H1 (cell line): ENCODE data around the gene TRIM68. TPM values are rescaled to one million over a fixed set of nuclear protein-coding genes. Genes with fewer than 3 reads are reported as not detected.

Experiments used
- CTCF ChIA-PET: fragments of 300-600 bp; sonication (Branson Sonifier 250); formaldehyde crosslinking; loops from one replicate; lab custom pipeline; 2021; ENCODE audit not compliant: partially characterized antibody; lab: Charles Lee
- POLR2A ChIA-PET: fragments of 300-600 bp; sonication (Branson Sonifier 250); formaldehyde crosslinking; loops from one replicate; lab custom pipeline; 2021; ENCODE audit warnings: inconsistent platforms; ENCODE audit not compliant: partially characterized antibody; lab: Charles Lee
- DNase-seq, 2 experiments: peaks; one replicate each; pipeline versions ENCODE4 v3.0.0 to v3.0.0-alpha.2; 2010 to 2022; ENCODE audit warnings: low spot score in 2 of 2, low read depth in 1 of 2, mixed read lengths in 1 of 2
- FAIRE-seq: peaks from 2 replicates; lab custom pipeline; 2011; peaks lifted over from hg19 to GRCh38; lab: Jason Lieb, UNC
- H2AFZ ChIP-seq: 2 replicates; pipeline ENCODE4 v1.8.1; 2012; ENCODE audit warnings: low read length, inconsistent platforms
- H2AK5ac ChIP-seq: 2 replicates; pipeline ENCODE4 v1.6.1; 2013; ENCODE audit warnings: low read depth, low read length
- H2BK120ac ChIP-seq: replicated peaks from 2 replicates; pipeline ENCODE3; 2013; ENCODE audit warnings: low read depth, low read length, inconsistent platforms
- H2BK12ac ChIP-seq: 2 replicates; pipeline ENCODE4 v1.6.1; 2013; ENCODE audit warnings: low read depth, low read length
- H2BK15ac ChIP-seq: 2 replicates; pipeline ENCODE4 v1.6.1; 2013; ENCODE audit warnings: low read length
- H2BK20ac ChIP-seq: 2 replicates; pipeline ENCODE4 v1.6.1; 2013; ENCODE audit warnings: low read length
- H2BK5ac ChIP-seq: 2 replicates; pipeline ENCODE4 v1.6.1; 2013; ENCODE audit warnings: low read depth, low read length
- H3K14ac ChIP-seq: 2 replicates; pipeline ENCODE4 v1.6.1; 2013; ENCODE audit warnings: inconsistent platforms; ENCODE audit not compliant: insufficient read length
- H3K18ac ChIP-seq: 2 replicates; pipeline ENCODE4 v1.6.1; 2013; ENCODE audit warnings: low read length; ENCODE audit errors: extremely low read depth
- H3K23ac ChIP-seq: 2 replicates; pipeline ENCODE4 v1.6.1; 2013; ENCODE audit warnings: inconsistent platforms; ENCODE audit not compliant: insufficient read length
- H3K23me2 ChIP-seq: 2 replicates; pipeline ENCODE4 v1.6.1; 2013; ENCODE audit warnings: low read depth, low read length
- H3K27ac ChIP-seq: 2 replicates; pipeline ENCODE4 v1.6.1; 2011; ENCODE audit warnings: low read depth, low read length, inconsistent platforms
- H3K27me3 ChIP-seq, 4 experiments: replicated peaks in 1 of 4; 1 replicate in 1 of 4; 2 replicates in 3 of 4; pipeline versions ENCODE4 v1.6.1 to v1.8.1; 2011 to 2013; ENCODE audit warnings: low read length in 3 of 4, mild to moderate bottlenecking in 3 of 4, inconsistent platforms in 2 of 4, mixed read lengths in 2 of 4, moderate library complexity in 1 of 4; ENCODE audit not compliant: control insufficient read depth in 3 of 4, insufficient read depth in 3 of 4; ENCODE audit errors: extremely low read depth in 1 of 4
- H3K36me3 ChIP-seq, 4 experiments: 2 replicates each; pipeline versions ENCODE4 v1.6.1 to v1.8.1; 2011 to 2013; ENCODE audit warnings: mild to moderate bottlenecking in 4 of 4, low read length in 3 of 4, moderate library complexity in 2 of 4, control low read depth in 1 of 4, inconsistent platforms in 1 of 4; ENCODE audit not compliant: insufficient read depth in 4 of 4, control insufficient read depth in 2 of 4
- H3K4ac ChIP-seq: replicated peaks from 2 replicates; pipeline ENCODE3; 2013; ENCODE audit warnings: low read length, low read depth, mixed read lengths, inconsistent platforms; ENCODE audit not compliant: insufficient read length
- H3K4me1 ChIP-seq, 4 experiments: replicated peaks in 1 of 4; 1 replicate in 1 of 4; 2 replicates in 3 of 4; pipeline versions ENCODE4 v1.6.1 to v1.8.1; 2011 to 2013; ENCODE audit warnings: low read length in 3 of 4, inconsistent platforms in 2 of 4, mixed read lengths in 1 of 4; ENCODE audit not compliant: insufficient read depth in 4 of 4, control insufficient read depth in 3 of 4
- H3K4me2 ChIP-seq, 2 experiments: 2 replicates each; pipeline versions ENCODE4 v1.6.1 to v1.8.1; 2011 to 2013; ENCODE audit warnings: low read depth in 2 of 2, low read length in 2 of 2, control low read depth in 1 of 2, inconsistent platforms in 1 of 2, mild to moderate bottlenecking in 1 of 2; ENCODE audit not compliant: insufficient read depth in 1 of 2
- H3K4me3 ChIP-seq, 4 experiments: fragments of 200-600, 300-600 bp in 1 of 4; sonication (generic), shearing (Covaris generic), sonication (Bioruptor Twin) in 1 of 4; 2 replicates each; pipeline versions ENCODE4 v1.5.1 to v1.8.1; 2011 to 2016; ENCODE audit warnings: low read length in 4 of 4, low read depth in 3 of 4, control low read depth in 2 of 4, inconsistent platforms in 2 of 4, mild to moderate bottlenecking in 2 of 4, mixed read lengths in 1 of 4, moderate library complexity in 1 of 4; ENCODE audit not compliant: insufficient read depth in 2 of 4; ENCODE audit errors: extremely low read depth in 1 of 4
- H3K56ac ChIP-seq: replicated peaks from 2 replicates; pipeline ENCODE3; 2013; ENCODE audit warnings: low read depth, mild to moderate bottlenecking, mixed read lengths, low read length, inconsistent platforms; ENCODE audit not compliant: insufficient read length
- H3K79me1 ChIP-seq: 2 replicates; pipeline ENCODE4 v1.6.1; 2013; ENCODE audit warnings: low read depth, low read length, control low read depth
- H3K79me2 ChIP-seq, 2 experiments: 2 replicates each; pipeline versions ENCODE4 v1.6.1 to v1.8.1; 2012 to 2013; ENCODE audit warnings: low read length in 2 of 2, mild to moderate bottlenecking in 2 of 2, inconsistent platforms in 1 of 2; ENCODE audit not compliant: insufficient read depth in 2 of 2, control insufficient read depth in 1 of 2
- H3K9ac ChIP-seq, 4 experiments: replicated peaks in 1 of 4; 1 replicate in 1 of 4; 2 replicates in 3 of 4; pipeline versions ENCODE4 v1.6.1 to v1.8.1; 2011 to 2013; ENCODE audit warnings: low read depth in 3 of 4, low read length in 3 of 4, control low read depth in 2 of 4, mild to moderate bottlenecking in 2 of 4, moderate library complexity in 2 of 4, inconsistent platforms in 1 of 4; ENCODE audit errors: extremely low read depth in 1 of 4
- H3K9me3 ChIP-seq, 2 experiments: 2 replicates each; pipeline versions ENCODE4 v1.6.1 to v1.8.1; 2012 to 2013; ENCODE audit warnings: mild to moderate bottlenecking in 2 of 2, moderate library complexity in 2 of 2, control low read depth in 1 of 2, inconsistent platforms in 1 of 2, low read depth in 1 of 2, low read length in 1 of 2, mixed read lengths in 1 of 2; ENCODE audit not compliant: insufficient read depth in 2 of 2
- H4K20me1 ChIP-seq, 2 experiments: replicated peaks in 1 of 2; 2 replicates each; pipeline versions ENCODE3 to v1.8.1; 2011 to 2013; ENCODE audit warnings: inconsistent platforms in 2 of 2, low read length in 2 of 2, mild to moderate bottlenecking in 1 of 2; ENCODE audit not compliant: insufficient read depth in 2 of 2, control insufficient read depth in 1 of 2
- H4K5ac ChIP-seq: 2 replicates; pipeline ENCODE4 v1.6.1; 2013; ENCODE audit warnings: low read length, low read depth, mixed read lengths, inconsistent platforms; ENCODE audit not compliant: insufficient read length
- H4K8ac ChIP-seq: 2 replicates; pipeline ENCODE4 v1.8.0; 2013; ENCODE audit warnings: mild to moderate bottlenecking, moderate library complexity, low read length, inconsistent platforms; ENCODE audit not compliant: insufficient read depth; ENCODE audit errors: extremely low read depth
- H4K91ac ChIP-seq: replicated peaks from 2 replicates; pipeline ENCODE3; 2013; ENCODE audit warnings: low read length, mixed read lengths, inconsistent platforms; ENCODE audit not compliant: insufficient read length
- CTBP2 ChIP-seq: IDR thresholded peaks from 2 replicates; pipeline ENCODE4 v1.7.0; 2011; ENCODE audit warnings: borderline replicate concordance, mild to moderate bottlenecking, moderate library complexity, mixed read lengths, low read length; ENCODE audit not compliant: insufficient read depth, insufficient read length
- EZH2 ChIP-seq: fragments of 200-600 bp; sonication (generic); IDR thresholded peaks from 2 replicates; pipeline ENCODE4 v1.7.1; 2012; ENCODE audit warnings: low read depth, mild to moderate bottlenecking, moderate library complexity, low read length, inconsistent platforms; ENCODE audit not compliant: severe bottlenecking
- JUND ChIP-seq: IDR thresholded peaks from 2 replicates; pipeline ENCODE4 v1.6.1; 2011; ENCODE audit warnings: mild to moderate bottlenecking, improper control_type of control experiment, low read length
- SIX5 ChIP-seq: IDR thresholded peaks from 2 replicates; pipeline ENCODE4 v1.6.1; 2011; ENCODE audit warnings: mild to moderate bottlenecking, low read depth, low read length
- SRF ChIP-seq: IDR thresholded peaks from 2 replicates; pipeline ENCODE4 v1.6.1; 2011; ENCODE audit warnings: mild to moderate bottlenecking, low read depth, low read length, moderate library complexity
- TEAD4 ChIP-seq: IDR thresholded peaks from 2 replicates; pipeline ENCODE4 v1.6.1; 2012; ENCODE audit warnings: low read depth, low read length, inconsistent platforms, mixed read lengths
- ZNF274 ChIP-seq: IDR thresholded peaks from 2 replicates; pipeline ENCODE4 v1.7.0; 2012; ENCODE audit warnings: low read length, borderline replicate concordance; ENCODE audit errors: extremely low read depth
- WGBS, 2 experiments: shearing (Covaris generic) in 1 of 2; methylation state at CpG; one replicate each; pipeline versions ENCODE4 v1.1.6 to v1.1.7; 2013 to 2015; ENCODE audit warnings: low lambda C conversion rate in 2 of 2, mixed read lengths in 2 of 2, inconsistent platforms in 1 of 2, low coverage in 1 of 2, missing lambda C conversion rate in 1 of 2; ENCODE audit not compliant: insufficient replicate concordance in 2 of 2, insufficient coverage in 1 of 2, insufficient read length in 1 of 2; ENCODE audit errors: extremely low coverage in 1 of 2, missing lambda C conversion rate in 1 of 2; 5-methylcytosine and 5-hydroxymethylcytosine counted together
- polyA plus RNA-seq, 7 experiments: library from polyadenylated mRNA; depleted of rRNA in 3 of 7; stranded (reverse) in 5 of 7; unstranded in 2 of 7; fragments of >200 nt in 5 of 7; fragments of 200-250 nt in 2 of 7; gene quantifications; 1 replicate in 5 of 7; 2 replicates in 1 of 7; 4 replicates in 1 of 7; pipeline versions ENCODE4 v1.2.1 to v1.2.3, GENCODE V29; 2011 to 2013; ENCODE audit warnings: missing spikeins in 2 of 7, mixed read lengths in 2 of 7
- total RNA-seq: library from RNA; stranded (reverse); fragmentation: NEBNext Ultra II Directional; extraction: Animal tissue kit (Norgen Biotek cat#: 25700); gene quantifications from 2 replicates; pipeline ENCODE4 v1.2.1, GENCODE V29; 2021
- TF ChIP-seq, protein P1 (sequence below), 3 experiments: IDR thresholded peaks; 1 replicate in 2 of 3; 2 replicates in 1 of 3; pipeline versions ENCODE4 v1.5.1 to v1.6.1; 2011; ENCODE audit warnings: low read length in 3 of 3, mild to moderate bottlenecking in 3 of 3, inconsistent platforms in 2 of 3, low read depth in 1 of 3, moderate library complexity in 1 of 3; ENCODE audit not compliant: insufficient read depth in 1 of 3; ENCODE audit errors: control extremely low read depth in 1 of 3

The TRIM68 gene
- total and polyA plus RNA-seq, 2 of the 8 experiments (the other 6 are each of a cell fraction or from before 2014, with no cell fraction given) = 3.4 to 5.7 TPM

DNA sequence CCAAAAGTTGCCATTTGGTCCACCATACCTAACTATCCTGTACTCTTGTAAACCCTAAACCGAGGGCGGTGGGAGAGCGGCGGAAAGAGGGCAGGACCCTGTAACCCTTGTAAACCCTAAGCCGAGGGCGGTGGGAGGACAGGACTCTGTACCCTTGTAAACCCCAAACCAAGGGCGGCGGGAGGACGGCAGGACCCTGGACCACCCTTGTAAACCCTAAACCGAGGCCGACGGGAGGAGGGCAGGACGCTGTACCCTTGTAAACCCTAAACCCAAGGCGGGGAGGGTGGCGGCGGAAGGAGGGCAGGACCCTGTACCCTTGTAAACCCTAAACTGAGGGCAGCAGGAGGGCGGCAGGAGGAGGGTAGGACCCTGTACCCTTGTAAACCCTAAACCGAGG lies 39.0 kb downstream of the TRIM68 start:
- Histone ChIP-seq H2BK12ac (no peak overlapping the region), H3K14ac (no peak overlapping the region), H3K56ac (no peak overlapping the region), H2BK120ac (no peak overlapping the region), H2AFZ (no peak overlapping the region), H3K23ac (no peak overlapping the region), H3K27me3 (no peaks in the 10 kb centered on the region), H2BK20ac (no peak overlapping the region), H3K4me1 (peaks cover 0 to 4% (median 1%) of the 10 kb centered on the region in 4 experiments; a peak in 4 of 7 replicates), H4K91ac (no peak overlapping the region), H3K36me3 (no peaks in the 10 kb centered on the region), H3K79me1 (no peaks in the 10 kb centered on the region), H3K4me3 (no peak overlapping the region), H3K79me2 (no peaks in the 10 kb centered on the region), H4K5ac (no peak overlapping the region), H3K27ac (no peak overlapping the region), H4K20me1 (no peaks in the 10 kb centered on the region), H2AK5ac (0 out of 2 replicates have a peak overlapping the region, but pooled peaks have one; percentile 19), H2BK5ac (no peak overlapping the region), H4K8ac (no peak overlapping the region), H3K9ac (no peak overlapping the region), H3K9me3 (peaks cover 0 to 5% of the 10 kb centered on the region in 2 experiments; a peak in 1 of 4 replicates), H2BK15ac (no peak overlapping the region), H3K4ac (no peak overlapping the region), H3K4me2 (no peak overlapping the region), H3K18ac (no peak overlapping the region), H3K23me2 (no peaks in the 10 kb centered on the region)
- FAIRE-seq (no peak), DNase-seq (no peak)
- ChIA-PET CTCF (no interaction called here), POLR2A (no interaction called here)
- 84% methylated on average over 18 of the region's 18 CpGs; no CpG with 5 or more reads in 1 of the 2 experiments for WGBS, 2 experiments
- TF ChIP-seq CTBP2 (no peak), EZH2 (no peak), SRF (no peak), TEAD4 (no peak), SIX5 (no peak), JUND (no peak), ZNF274 (no peak)
- TF ChIP-seq, protein P1, sequence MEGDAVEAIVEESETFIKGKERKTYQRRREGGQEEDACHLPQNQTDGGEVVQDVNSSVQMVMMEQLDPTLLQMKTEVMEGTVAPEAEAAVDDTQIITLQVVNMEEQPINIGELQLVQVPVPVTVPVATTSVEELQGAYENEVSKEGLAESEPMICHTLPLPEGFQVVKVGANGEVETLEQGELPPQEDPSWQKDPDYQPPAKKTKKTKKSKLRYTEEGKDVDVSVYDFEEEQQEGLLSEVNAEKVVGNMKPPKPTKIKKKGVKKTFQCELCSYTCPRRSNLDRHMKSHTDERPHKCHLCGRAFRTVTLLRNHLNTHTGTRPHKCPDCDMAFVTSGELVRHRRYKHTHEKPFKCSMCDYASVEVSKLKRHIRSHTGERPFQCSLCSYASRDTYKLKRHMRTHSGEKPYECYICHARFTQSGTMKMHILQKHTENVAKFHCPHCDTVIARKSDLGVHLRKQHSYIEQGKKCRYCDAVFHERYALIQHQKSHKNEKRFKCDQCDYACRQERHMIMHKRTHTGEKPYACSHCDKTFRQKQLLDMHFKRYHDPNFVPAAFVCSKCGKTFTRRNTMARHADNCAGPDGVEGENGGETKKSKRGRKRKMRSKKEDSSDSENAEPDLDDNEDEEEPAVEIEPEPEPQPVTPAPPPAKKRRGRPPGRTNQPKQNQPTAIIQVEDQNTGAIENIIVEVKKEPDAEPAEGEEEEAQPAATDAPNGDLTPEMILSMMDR (IDR thresholded peaks at IDR 0.05; ENCODE audit: control extremely low read depth in 1 of 3, insufficient read depth in 1 of 3, low read depth in 1 of 3, low read length in 3 of 3) = no peak
